Hematopoietic multipotent progenitor cell treated with erythropoietin and hydrocortisone succinate and interleukin-3 and kit ligand, for 4 days (in vitro differentiated cells): ENCODE measurements around the gene ZNF438.
"Not testable (repeated sequence)": the region's sequence is repeated elsewhere in the genome, so short reads cannot be mapped to it uniquely, and the experiment has no call there.

Experiments
- DNase-seq: peaks from one replicate; pipeline ENCODE4 v3.0.0-alpha.2; 2015

Gene ZNF438

GRCh38 chr10:31031558-31032257, at the start of gene ZNF438:
TSS of gene ZNF438 (minus strand) at chr10:31031865. CDS start at chr10:30877034, 154,831 bp downstream.
- DNase-seq: peak; percentile 96

- DNase-seq: no peak
Measured at GRCh38 chr10:31076610-31076988, 44.9 kb upstream of the ZNF438 start.

GRCh38 chr10:31075881-31076609, 44.4 kb upstream of the ZNF438 start:
- no peak for DNase-seq

- DNase-seq: no peak
Measured at GRCh38 chr10:31075434-31075833, 43.8 kb upstream of the ZNF438 start.

GRCh38 chr10:31074722-31075086, 43.0 kb upstream of the ZNF438 start:
- no peak for DNase-seq

GRCh38 chr10:31073996-31074721, 42.5 kb upstream of the ZNF438 start:
- DNase-seq: no peak

- DNase-seq: no peak
Measured at GRCh38 chr10:31073211-31073610, 41.5 kb upstream of the ZNF438 start.

GRCh38 chr10:31072451-31072850, 40.8 kb upstream of the ZNF438 start:
- no peak for DNase-seq

GRCh38 chr10:31071232-31072005, 39.8 kb upstream of the ZNF438 start:
- DNase-seq: no peak

GRCh38 chr10:31070691-31071090, 39.0 kb upstream of the ZNF438 start:
- no peak for DNase-seq

GRCh38 chr10:31070025-31070424, 38.4 kb upstream of the ZNF438 start:
- no peak for DNase-seq

- DNase-seq: no peak
Measured at GRCh38 chr10:31069411-31069810, 37.7 kb upstream of the ZNF438 start.

- DNase-seq: no peak
Measured at GRCh38 chr10:31064348-31064747, 32.7 kb upstream of the ZNF438 start.

- DNase-seq: no peak
Measured at GRCh38 chr10:31063841-31064240, 32.2 kb upstream of the ZNF438 start.

GRCh38 chr10:31062856-31063255, 31.2 kb upstream of the ZNF438 start:
- DNase-seq: no peak

GRCh38 chr10:31061941-31062340, 30.3 kb upstream of the ZNF438 start:
- DNase-seq: no peak

- DNase-seq: no peak
Measured at GRCh38 chr10:31058795-31059703, 27.4 kb upstream of the ZNF438 start.

- not testable (repeated sequence) for DNase-seq
Measured at GRCh38 chr10:31056678-31057077, 25.0 kb upstream of the ZNF438 start.

- no peak for DNase-seq
Measured at GRCh38 chr10:31055573-31056251, 24.0 kb upstream of the ZNF438 start.

- DNase-seq: peak; percentile 18
Measured at GRCh38 chr10:31051703-31052102, 20.0 kb upstream of the ZNF438 start.

- no peak for DNase-seq
Measured at GRCh38 chr10:31042670-31043069, 11.0 kb upstream of the ZNF438 start.
